ENCODE data around the gene ROBO1.

The ROBO1 gene

DNA sequence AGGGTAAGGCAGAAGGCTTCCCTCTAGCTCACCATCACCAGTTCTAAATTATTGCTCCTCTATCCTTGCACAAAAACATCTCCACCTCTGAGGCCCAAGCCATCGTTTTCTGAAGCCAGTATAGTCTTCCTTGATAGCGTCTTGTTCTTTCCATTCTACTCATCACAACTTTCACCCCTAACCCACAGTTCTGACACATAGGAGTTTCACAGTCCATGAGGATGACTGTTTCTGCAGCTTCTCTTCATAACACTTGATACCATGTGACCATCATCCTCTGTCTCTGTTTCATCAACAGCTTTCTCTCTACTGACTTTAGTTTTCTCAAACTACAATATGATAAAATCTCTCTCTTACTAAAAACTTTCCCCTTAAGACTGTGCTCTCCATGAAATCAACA lies 1166.5 kb downstream of the ROBO1 start:
- no peaks in the 10 kb centered on the region for H3K4me1 ChIP-seq (ENCODE audit: low read depth, poor library complexity, severe bottlenecking)
- no peaks in the 10 kb centered on the region for H3K79me2 ChIP-seq (ENCODE audit: insufficient read depth, low read depth)
- H3K27me3 ChIP-seq (ENCODE audit: insufficient read depth, low read depth) = no peaks in the 10 kb centered on the region
- no peak overlapping the region for H3K4me2 ChIP-seq
- H3K27ac ChIP-seq = no peak overlapping the region
- TF ChIP-seq, protein P1, sequence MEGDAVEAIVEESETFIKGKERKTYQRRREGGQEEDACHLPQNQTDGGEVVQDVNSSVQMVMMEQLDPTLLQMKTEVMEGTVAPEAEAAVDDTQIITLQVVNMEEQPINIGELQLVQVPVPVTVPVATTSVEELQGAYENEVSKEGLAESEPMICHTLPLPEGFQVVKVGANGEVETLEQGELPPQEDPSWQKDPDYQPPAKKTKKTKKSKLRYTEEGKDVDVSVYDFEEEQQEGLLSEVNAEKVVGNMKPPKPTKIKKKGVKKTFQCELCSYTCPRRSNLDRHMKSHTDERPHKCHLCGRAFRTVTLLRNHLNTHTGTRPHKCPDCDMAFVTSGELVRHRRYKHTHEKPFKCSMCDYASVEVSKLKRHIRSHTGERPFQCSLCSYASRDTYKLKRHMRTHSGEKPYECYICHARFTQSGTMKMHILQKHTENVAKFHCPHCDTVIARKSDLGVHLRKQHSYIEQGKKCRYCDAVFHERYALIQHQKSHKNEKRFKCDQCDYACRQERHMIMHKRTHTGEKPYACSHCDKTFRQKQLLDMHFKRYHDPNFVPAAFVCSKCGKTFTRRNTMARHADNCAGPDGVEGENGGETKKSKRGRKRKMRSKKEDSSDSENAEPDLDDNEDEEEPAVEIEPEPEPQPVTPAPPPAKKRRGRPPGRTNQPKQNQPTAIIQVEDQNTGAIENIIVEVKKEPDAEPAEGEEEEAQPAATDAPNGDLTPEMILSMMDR (conservative IDR thresholded peaks at IDR 0.05; ENCODE audit: low read depth, low read length) = no peak
- H3K9ac ChIP-seq = no peak overlapping the region
- H4K20me1 ChIP-seq (ENCODE audit: insufficient read depth) = no peaks in the 10 kb centered on the region
- H2AFZ ChIP-seq (ENCODE audit: low read depth) = no peak overlapping the region
- no peaks in the 10 kb centered on the region for H3K36me3 ChIP-seq (ENCODE audit: insufficient read depth)
- no peak overlapping the region for H3K4me3 ChIP-seq (IDR thresholded peaks at IDR 0.05; ENCODE audit: insufficient read depth, low read depth, low read length)

DNA sequence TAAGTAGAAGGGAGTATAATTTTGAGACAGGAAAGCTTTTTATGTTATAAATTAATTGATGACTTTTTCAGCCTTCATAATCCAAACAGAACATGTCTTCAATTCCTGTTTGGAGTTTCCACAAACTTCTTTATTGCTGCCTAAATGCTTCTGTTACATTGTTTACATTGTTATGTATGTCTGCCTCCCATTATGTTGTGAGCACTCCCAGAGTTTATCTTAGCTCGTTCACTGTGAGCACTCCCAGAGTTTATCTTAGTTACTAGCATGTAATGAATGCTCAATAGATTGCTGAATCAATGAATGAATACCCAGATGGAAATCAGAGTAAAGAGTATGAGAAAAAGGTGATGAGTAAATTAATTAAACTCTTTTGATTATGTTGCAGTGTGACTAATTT lies 1178.0 kb downstream of the ROBO1 start:
- TF ChIP-seq, protein P1 (conservative IDR thresholded peaks at IDR 0.05; ENCODE audit: low read depth, low read length) = no peak
- Histone ChIP-seq H3K4me3 (IDR thresholded peaks at IDR 0.05; ENCODE audit: insufficient read depth, low read depth, low read length) (no peak overlapping the region), H4K20me1 (ENCODE audit: insufficient read depth) (no peaks in the 10 kb centered on the region), H3K79me2 (ENCODE audit: insufficient read depth, low read depth) (no peaks in the 10 kb centered on the region), H3K9ac (no peak overlapping the region), H3K27ac (no peak overlapping the region), H3K27me3 (ENCODE audit: insufficient read depth, low read depth) (no peaks in the 10 kb centered on the region), H3K4me2 (no peak overlapping the region), H2AFZ (ENCODE audit: low read depth) (no peak overlapping the region), H3K4me1 (ENCODE audit: low read depth, poor library complexity, severe bottlenecking) (no peaks in the 10 kb centered on the region), H3K36me3 (ENCODE audit: insufficient read depth) (no peaks in the 10 kb centered on the region)

DNA sequence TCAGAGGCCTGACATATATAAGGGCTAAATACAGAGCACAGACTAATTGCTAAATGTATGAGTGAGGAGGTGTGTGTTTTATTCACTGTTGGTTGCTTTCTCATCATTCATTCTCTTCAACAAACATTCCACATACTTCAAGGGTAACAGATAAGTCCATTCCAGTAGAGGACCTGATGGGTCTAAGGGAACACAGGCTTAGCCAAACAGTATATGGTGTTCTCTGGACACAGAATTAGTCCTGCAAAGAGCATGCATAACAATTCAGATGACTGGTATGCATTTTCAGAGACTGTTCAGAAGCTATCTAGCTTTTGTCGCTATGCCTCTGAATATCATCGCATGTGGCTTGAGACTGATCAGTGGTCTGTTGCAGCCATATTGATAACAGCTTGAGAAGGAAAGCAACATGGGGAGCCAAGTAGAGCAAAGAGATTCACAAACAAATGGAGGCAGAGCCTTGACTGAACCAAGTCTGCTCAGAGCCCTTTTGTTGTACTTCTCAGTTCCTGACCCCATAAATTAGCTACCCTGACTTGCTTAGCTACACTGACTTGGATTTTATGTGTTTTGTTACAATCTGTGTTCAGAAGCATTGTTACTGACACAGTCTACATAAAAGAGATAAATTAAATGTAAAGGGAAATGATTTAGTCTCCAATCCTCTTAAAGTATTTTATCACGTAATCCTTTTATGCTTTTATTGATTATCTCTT lies 1178.7 kb downstream of the ROBO1 start:
- H4K20me1 ChIP-seq (ENCODE audit: insufficient read depth) = no peaks in the 10 kb centered on the region
- no peak overlapping the region for H3K27ac ChIP-seq
- H3K4me1 ChIP-seq (ENCODE audit: low read depth, poor library complexity, severe bottlenecking) = no peaks in the 10 kb centered on the region
- H3K36me3 ChIP-seq (ENCODE audit: insufficient read depth) = no peaks in the 10 kb centered on the region
- no peak overlapping the region for H3K4me3 ChIP-seq (IDR thresholded peaks at IDR 0.05; ENCODE audit: insufficient read depth, low read depth, low read length)
- no peaks in the 10 kb centered on the region for H3K79me2 ChIP-seq (ENCODE audit: insufficient read depth, low read depth)
- H3K9ac ChIP-seq = no peak overlapping the region
- H3K27me3 ChIP-seq (ENCODE audit: insufficient read depth, low read depth) = no peaks in the 10 kb centered on the region
- TF ChIP-seq, protein P1 (conservative IDR thresholded peaks at IDR 0.05; ENCODE audit: low read depth, low read length) = no peak
- H2AFZ ChIP-seq (ENCODE audit: low read depth) = no peak overlapping the region
- H3K4me2 ChIP-seq = no peak overlapping the region

DNA sequence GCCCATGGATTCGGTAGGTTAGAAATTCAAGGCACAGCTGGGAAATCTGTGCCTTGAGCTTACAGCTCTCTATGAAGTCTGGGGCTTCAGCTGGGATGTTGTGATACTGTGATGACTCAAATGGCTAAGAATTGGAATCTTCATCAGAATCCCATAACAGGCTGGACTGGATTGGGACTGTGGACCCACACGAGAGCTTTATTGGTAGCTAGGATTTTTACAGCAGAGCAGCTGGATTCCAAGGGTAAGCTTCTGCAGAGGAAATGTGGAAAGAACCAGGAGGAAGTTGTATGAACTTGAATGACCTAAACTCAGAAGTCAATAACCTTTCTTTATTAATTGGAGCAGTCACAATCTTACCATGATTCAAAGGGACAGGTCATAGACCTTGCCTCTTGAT lies 1187.1 kb downstream of the ROBO1 start:
- no peaks in the 10 kb centered on the region for H3K79me2 ChIP-seq (ENCODE audit: insufficient read depth, low read depth)
- H4K20me1 ChIP-seq (ENCODE audit: insufficient read depth) = no peaks in the 10 kb centered on the region
- H3K4me2 ChIP-seq = no peak overlapping the region
- H3K4me3 ChIP-seq (IDR thresholded peaks at IDR 0.05; ENCODE audit: insufficient read depth, low read depth, low read length) = no peak overlapping the region
- H3K9ac ChIP-seq = no peak overlapping the region
- H3K27ac ChIP-seq = no peak overlapping the region
- no peaks in the 10 kb centered on the region for H3K36me3 ChIP-seq (ENCODE audit: insufficient read depth)
- no peak overlapping the region for H2AFZ ChIP-seq (ENCODE audit: low read depth)
- no peaks in the 10 kb centered on the region for H3K4me1 ChIP-seq (ENCODE audit: low read depth, poor library complexity, severe bottlenecking)
- no peaks in the 10 kb centered on the region for H3K27me3 ChIP-seq (ENCODE audit: insufficient read depth, low read depth)
- TF ChIP-seq, protein P1 (conservative IDR thresholded peaks at IDR 0.05; ENCODE audit: low read depth, low read length) = no peak
